MCF 10A (cell line): ENCODE results near the gene HSFX2. TPM values are rescaled to one million over a fixed set of nuclear protein-coding genes. Genes with fewer than 3 reads are reported as not detected.
A peak's percentile ranks its signal among the peaks of the same experiment; 100 is the strongest.

ENCODE experiments used
- BruUV-seq: library from RNA; stranded (reverse); fragments of 400-500 nt; replicated peaks from 2 replicates; lab custom pipeline; 2021; lab: Mats Ljungman, UMichigan
- CTCF ChIA-PET: fragments of 300-600 bp; sonication (Branson Sonifier 250); formaldehyde crosslinking; extraction: SDS; loops from one replicate; lab custom pipeline; 2021; ENCODE audit warnings: antibody characterized with exemption, inconsistent platforms; lab: Yijun Ruan, JAX
- POLR2A ChIA-PET: fragments of 300-600, 350-650 bp; sonication (Branson Sonifier 250); formaldehyde crosslinking; extraction: SDS; loops from one replicate; lab custom pipeline; 2020; ENCODE audit warnings: antibody characterized with exemption, inconsistent platforms; lab: Yijun Ruan, JAX
- DNase-seq: peaks from one replicate; pipeline ENCODE4 v3.0.0-alpha.2; 2018; ENCODE audit not compliant: unreplicated experiment
- H3K27ac Mint-ChIP-seq: one replicate; pipeline ENCODE4 v1.8.0; 2022; ENCODE audit warnings: mild to moderate bottlenecking, low read depth, mixed read lengths; ENCODE audit not compliant: unreplicated experiment
- H3K27me3 Mint-ChIP-seq: one replicate; pipeline ENCODE4 v1.8.0; 2022; ENCODE audit warnings: mixed read lengths; ENCODE audit not compliant: insufficient read depth, unreplicated experiment
- H3K36me3 Mint-ChIP-seq: one replicate; pipeline ENCODE4 v1.8.0; 2022; ENCODE audit warnings: mild to moderate bottlenecking, moderate library complexity, mixed read lengths; ENCODE audit not compliant: insufficient read depth, unreplicated experiment
- H3K4me1 Mint-ChIP-seq: one replicate; pipeline ENCODE4 v1.8.0; 2022; ENCODE audit warnings: mixed read lengths; ENCODE audit not compliant: insufficient read depth, unreplicated experiment
- H3K4me3 Mint-ChIP-seq: one replicate; pipeline ENCODE4 v1.8.0; 2022; ENCODE audit warnings: mild to moderate bottlenecking, moderate library complexity, mixed read lengths; ENCODE audit not compliant: unreplicated experiment
- H3K9me3 Mint-ChIP-seq: one replicate; pipeline ENCODE4 v1.8.0; 2022; ENCODE audit warnings: mixed read lengths; ENCODE audit not compliant: unreplicated experiment
- intact Hi-C: fragments of 100-400 bp; cut with micrococcal nuclease; formaldehyde crosslinking; loops from 2 replicates; pipeline ENCODE4 v1.14.1; 2022
- total RNA-seq: library from RNA; stranded (reverse); gene quantifications from 2 replicates; pipeline ENCODE4 v1.2.3, GENCODE V29; 2022
- TF ChIP-seq, protein P1 (sequence below): fragments of 200-600 bp; IDR thresholded peaks from one replicate; pipeline ENCODE4 v1.8.0; 2022; ENCODE audit warnings: antibody characterized with exemption, mild to moderate bottlenecking; ENCODE audit not compliant: unreplicated experiment

Gene HSFX2
- total RNA-seq, 1 experiment from 2014 or later: 0.82 TPM

DNA sequence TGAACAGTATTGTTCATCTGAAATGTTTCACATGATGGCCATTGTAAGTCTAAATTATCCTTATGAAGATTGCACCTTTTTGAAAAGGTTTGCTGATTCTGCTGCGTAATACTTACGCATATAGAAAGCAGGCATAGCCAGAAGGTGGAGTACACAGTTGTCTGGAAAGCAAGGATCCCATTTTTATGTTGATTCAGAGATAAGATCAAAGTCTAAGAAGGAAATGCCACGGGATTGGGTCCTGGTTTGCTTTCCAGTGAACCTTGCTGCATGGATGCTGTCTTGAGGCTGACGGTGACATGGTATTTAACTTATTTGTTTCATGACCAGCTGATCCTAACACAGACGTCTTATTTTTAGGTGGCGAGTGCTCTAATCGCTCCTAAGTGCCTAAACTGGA lies 23.3 kb downstream of the HSFX2 start:
- ChIA-PET POLR2A (interaction anchor here (0.6 kb wide), 1 partner anchor 38 kb away, joined by 4 read pairs; no protein-coding TSS in a partner anchor), CTCF (no interaction called here)
- BruUV-seq: no TSS peak
- no peak for DNase-seq
- H3K4me1 Mint-ChIP-seq: no peaks in the 10 kb centered on the region
- H3K27me3 Mint-ChIP-seq: no peaks in the 10 kb centered on the region
- TF ChIP-seq, protein P1, sequence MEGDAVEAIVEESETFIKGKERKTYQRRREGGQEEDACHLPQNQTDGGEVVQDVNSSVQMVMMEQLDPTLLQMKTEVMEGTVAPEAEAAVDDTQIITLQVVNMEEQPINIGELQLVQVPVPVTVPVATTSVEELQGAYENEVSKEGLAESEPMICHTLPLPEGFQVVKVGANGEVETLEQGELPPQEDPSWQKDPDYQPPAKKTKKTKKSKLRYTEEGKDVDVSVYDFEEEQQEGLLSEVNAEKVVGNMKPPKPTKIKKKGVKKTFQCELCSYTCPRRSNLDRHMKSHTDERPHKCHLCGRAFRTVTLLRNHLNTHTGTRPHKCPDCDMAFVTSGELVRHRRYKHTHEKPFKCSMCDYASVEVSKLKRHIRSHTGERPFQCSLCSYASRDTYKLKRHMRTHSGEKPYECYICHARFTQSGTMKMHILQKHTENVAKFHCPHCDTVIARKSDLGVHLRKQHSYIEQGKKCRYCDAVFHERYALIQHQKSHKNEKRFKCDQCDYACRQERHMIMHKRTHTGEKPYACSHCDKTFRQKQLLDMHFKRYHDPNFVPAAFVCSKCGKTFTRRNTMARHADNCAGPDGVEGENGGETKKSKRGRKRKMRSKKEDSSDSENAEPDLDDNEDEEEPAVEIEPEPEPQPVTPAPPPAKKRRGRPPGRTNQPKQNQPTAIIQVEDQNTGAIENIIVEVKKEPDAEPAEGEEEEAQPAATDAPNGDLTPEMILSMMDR: no peak
- no peaks in the 10 kb centered on the region for H3K36me3 Mint-ChIP-seq
- no peaks in the 10 kb centered on the region for H3K9me3 Mint-ChIP-seq
- intact Hi-C loops: no loop called here
- no peak overlapping the region for H3K27ac Mint-ChIP-seq
- H3K4me3 Mint-ChIP-seq: no peak overlapping the region

DNA sequence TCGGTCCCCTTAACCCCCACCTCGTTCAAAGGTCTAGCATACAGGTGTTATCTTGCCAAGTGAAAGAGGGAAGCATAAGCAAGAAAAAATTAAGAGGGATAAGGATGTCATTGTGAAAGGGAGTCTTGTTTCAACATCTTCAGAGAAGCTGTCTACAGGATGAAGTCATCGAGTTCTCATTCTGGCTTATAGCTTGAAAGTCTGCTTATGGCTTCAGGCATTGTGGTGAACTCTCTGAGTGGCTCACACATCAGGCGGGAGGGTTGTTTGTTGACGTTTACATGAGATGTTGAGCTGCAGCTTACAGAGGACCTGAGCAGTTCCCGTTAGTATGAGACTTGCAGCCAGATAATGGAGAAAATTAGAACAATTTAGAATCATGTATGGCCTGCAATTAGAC lies 24.4 kb downstream of the HSFX2 start:
- Mint-ChIP-seq H3K36me3 (no peaks in the 10 kb centered on the region), H3K4me1 (no peaks in the 10 kb centered on the region), H3K27ac (no peak overlapping the region), H3K27me3 (no peaks in the 10 kb centered on the region), H3K4me3 (no peak overlapping the region), H3K9me3 (no peaks in the 10 kb centered on the region)
- no TSS peak for BruUV-seq
- POLR2A ChIA-PET: interaction anchor here (1.9 kb wide), 1 partner anchor 30 kb away, joined by 17 read pairs; the partner anchor contains the start of gene EOLA1
- DNase-seq: peak; percentile 72
- CTCF ChIA-PET: interaction anchor here (0.9 kb wide), 1 partner anchor 83 kb away, joined by 3 read pairs; no protein-coding TSS in a partner anchor
- intact Hi-C loops: no loop called here
- TF ChIP-seq, protein P1: no peak

DNA sequence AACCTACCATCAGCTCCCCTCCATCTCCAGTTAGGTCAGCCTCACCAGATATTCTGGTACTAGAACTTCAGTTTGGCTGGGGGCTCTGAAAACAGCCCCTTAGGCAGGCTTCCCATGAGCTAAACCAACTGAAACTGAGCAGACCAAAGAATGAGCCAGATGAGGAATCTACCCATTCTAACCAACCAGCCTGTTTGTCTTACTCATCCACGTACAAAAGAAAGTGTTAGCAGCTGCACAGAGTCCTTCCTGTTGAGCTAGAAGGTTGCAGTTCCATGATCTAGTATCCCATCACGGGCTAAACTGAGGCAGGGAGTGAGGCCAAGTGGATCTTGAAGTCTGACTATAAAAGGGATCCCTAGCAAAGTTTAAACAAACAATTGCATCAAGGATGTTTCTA lies 25.3 kb downstream of the HSFX2 start:
- no peaks in the 10 kb centered on the region for H3K4me1 Mint-ChIP-seq
- H3K4me3 Mint-ChIP-seq: no peak overlapping the region
- intact Hi-C loops: no loop called here
- H3K36me3 Mint-ChIP-seq: no peaks in the 10 kb centered on the region
- no peak for DNase-seq
- TF ChIP-seq, protein P1: no peak
- ChIA-PET POLR2A (interaction anchor here (0.7 to 1.9 kb wide), 2 partner anchors 29 to 1021 kb away, joined by 3 to 17 read pairs; partner anchors contain the start of gene EOLA1), CTCF (interaction anchor here (0.6 kb wide), 1 partner anchor 41 kb away, joined by 3 read pairs; no protein-coding TSS in a partner anchor)
- no peaks in the 10 kb centered on the region for H3K9me3 Mint-ChIP-seq
- no peak overlapping the region for H3K27ac Mint-ChIP-seq
- H3K27me3 Mint-ChIP-seq: no peaks in the 10 kb centered on the region
- no TSS peak for BruUV-seq

DNA sequence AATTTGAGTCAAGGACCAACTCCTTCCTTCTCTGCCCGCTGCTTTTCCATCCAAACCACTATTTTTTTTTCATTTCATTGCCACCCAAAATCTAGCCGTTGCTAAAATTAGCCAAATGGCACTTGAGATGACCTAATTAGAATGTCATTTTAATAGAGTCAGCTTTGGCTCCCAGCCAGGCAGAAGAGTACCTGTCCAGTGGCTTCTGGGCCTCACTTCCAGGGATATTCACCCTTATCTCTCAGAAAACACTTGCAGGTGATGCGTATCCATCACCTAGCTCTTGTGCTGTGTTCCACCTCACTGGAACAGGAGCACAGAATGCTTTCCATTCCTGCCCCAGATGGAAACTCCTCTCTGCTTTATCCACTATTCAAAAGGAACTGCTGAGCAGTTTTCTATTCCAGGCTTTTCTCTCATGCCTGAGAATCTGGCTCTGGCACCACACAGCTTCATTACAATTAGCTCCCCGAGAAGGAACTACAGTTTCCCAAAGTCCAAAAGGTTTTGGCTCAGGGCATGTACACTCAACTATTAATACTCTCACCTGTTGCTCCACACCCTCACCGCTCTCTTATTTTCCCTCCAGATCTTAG lies 26.3 kb downstream of the HSFX2 start:
- ChIA-PET CTCF (interaction anchor here (0.7 kb wide), 1 partner anchor 255 kb away, joined by 3 read pairs; no protein-coding TSS in a partner anchor), POLR2A (interaction anchor here (0.7 kb wide), 2 partner anchors 28 to 1022 kb away, joined by 3 read pairs; partner anchors contain the start of gene EOLA1)
- no peaks in the 10 kb centered on the region for H3K4me1 Mint-ChIP-seq
- DNase-seq: no peak
- intact Hi-C loops: no loop called here
- no peak overlapping the region for H3K27ac Mint-ChIP-seq
- no peaks in the 10 kb centered on the region for H3K27me3 Mint-ChIP-seq
- BruUV-seq: no TSS peak
- no peaks in the 10 kb centered on the region for H3K9me3 Mint-ChIP-seq
- H3K4me3 Mint-ChIP-seq: no peak overlapping the region
- H3K36me3 Mint-ChIP-seq: no peaks in the 10 kb centered on the region
- TF ChIP-seq, protein P1: no peak
